GM19438 (cell line): ENCODE measurements around the gene RNF135.
"Not testable (repeated sequence)": the region's sequence is repeated elsewhere in the genome, so short reads cannot be mapped to it uniquely, and the experiment has no call there.

Source experiments
- ATAC-seq: cut with Tn5 transposase; IDR thresholded peaks from one replicate; pipeline ENCODE4 v1.9.1; 2021; ENCODE audit warnings: low read depth; ENCODE audit not compliant: unreplicated experiment

RNF135 gene

DNA sequence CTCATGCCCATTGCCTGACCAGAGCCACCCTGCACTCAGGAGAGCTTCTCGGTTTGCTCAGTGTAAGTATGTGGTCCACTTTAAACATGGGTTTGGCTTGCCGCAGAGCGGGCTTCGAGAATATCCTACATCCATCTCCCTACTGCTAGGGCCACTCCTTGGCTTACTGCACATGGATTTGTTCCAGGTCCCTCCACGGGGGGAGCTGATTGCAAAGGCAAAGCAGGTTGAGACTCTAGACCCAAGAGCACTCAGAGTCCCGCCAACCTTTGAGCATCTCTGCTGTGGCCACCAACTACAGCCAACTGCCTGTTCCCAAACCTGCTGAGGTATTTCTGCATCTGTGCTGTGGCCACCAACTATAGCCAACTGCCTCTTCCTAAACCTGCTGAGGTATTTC is 26.4 kb downstream of the RNF135 start:
- ATAC-seq: no peak

DNA sequence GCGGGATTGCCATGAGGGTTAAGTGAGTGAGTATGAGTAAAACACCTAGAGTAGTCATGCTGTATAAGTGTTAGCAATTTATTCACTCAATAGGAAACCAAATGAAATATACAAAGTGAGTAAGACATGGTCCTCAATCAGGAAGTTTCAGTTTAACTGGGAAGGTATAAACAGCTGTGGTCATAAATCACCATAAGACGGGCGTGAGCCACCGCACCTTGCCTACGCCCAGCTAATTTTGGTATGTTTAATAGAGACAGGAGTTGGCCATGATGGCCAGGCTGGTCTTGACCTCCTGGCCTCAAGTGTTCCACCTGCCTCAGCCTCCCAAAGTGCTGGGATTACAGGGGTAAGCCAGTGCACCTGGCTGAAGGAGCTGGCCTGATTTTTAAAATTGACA is 27.0 kb downstream of the RNF135 start:
- ATAC-seq: no peak

DNA sequence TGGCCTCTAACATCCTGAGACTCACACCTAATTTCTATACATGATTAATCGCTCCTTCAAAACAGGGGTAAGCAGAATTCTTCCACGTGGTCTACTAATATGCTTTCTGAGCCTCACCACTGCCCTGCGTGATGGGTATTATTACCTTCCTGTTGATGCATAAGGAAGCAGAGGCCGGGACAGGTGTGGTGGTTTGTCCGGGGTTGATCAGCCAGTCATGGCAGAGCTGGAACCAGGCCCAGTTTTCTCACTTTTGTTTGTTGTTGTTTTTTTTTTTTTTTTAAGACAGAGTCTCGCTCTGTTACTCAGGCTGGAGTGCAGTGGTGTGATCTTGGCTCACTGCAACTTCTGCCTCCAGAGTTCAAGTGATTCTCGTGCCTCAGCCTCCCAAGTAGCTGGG is 31.2 kb downstream of the RNF135 start:
- ATAC-seq: no peak

DNA sequence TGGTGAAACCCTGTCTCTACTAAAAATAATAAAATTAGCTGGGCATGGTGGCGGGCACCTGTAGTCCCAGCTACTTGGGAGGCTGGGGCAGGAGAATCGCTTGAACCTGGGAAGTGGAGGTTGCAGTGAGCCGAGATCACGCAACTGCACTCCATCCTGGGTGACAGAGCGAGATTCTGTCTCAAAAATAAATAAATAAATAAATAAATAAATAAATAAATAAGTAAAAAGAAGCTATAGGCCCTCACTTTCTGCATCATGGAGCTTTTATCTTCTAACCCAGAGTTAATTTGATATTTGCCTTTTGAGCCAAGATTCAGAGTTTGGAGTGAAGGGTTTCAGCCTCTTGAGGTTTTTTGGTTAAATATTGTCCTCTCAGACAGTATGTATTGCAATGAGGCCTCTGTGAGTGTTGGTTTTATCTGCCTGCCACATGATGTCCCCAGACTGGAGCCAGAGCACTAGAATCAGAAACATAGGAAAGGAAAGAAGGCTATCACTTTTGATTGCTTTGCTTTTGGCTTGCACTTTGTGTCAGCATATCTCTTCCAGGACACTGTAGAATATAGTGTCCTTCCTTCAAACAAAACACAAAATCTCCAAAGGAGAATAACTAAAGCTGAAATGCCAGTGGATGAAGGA is 32.5 kb downstream of the RNF135 start:
- ATAC-seq: no peak

DNA sequence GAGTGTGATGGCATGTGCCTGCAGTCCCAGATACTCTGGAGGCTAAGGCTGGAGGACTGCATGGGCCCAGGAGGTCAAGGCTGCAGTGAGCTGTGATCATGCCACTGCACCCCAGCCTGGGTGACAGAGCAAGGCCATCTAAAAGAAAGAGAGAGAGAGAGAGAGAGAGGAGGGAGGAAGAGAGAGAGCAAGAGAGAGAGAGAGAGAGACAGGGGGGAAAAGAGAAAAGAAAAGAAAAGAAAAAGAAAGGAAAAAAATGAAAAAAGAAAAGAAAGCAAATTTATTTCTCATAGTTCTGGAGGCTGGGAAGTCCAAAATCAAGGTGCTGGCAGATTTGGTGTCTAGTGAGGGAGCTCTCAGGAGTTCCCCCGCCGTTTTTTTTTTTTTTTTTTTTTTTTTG is 33.3 kb downstream of the RNF135 start:
- no peak for ATAC-seq

DNA sequence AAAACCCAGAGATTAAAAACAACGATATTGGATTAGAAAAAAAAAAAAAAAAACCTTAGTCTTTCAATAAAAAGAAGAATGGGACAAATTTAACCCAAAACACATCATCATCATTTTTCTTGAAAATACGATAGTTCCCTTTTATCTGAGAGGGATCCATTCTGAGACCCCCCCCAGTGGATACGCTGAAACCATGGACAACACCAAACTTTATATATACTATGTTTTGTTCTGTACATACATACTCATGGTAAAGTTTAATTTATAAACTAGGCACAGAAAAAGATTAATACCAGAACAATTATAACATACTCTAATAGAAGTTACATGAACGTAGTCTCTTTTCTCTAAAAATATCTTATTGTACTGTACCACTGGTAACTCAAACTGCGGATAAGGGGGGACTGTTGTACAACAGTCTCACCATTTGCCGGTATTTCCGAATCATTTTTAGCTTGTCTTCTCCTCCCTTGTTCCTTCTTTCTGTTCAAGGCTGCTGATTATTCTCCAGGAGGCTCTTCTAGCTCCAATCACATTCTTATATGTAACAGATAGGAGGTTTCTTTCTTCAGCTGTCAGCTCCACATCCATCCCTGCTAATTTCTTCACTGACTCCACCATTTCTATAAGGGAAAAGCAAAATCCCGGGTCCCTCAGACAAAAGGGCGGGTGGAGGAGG is 37.0 kb downstream of the RNF135 start:
- no peak for ATAC-seq

DNA sequence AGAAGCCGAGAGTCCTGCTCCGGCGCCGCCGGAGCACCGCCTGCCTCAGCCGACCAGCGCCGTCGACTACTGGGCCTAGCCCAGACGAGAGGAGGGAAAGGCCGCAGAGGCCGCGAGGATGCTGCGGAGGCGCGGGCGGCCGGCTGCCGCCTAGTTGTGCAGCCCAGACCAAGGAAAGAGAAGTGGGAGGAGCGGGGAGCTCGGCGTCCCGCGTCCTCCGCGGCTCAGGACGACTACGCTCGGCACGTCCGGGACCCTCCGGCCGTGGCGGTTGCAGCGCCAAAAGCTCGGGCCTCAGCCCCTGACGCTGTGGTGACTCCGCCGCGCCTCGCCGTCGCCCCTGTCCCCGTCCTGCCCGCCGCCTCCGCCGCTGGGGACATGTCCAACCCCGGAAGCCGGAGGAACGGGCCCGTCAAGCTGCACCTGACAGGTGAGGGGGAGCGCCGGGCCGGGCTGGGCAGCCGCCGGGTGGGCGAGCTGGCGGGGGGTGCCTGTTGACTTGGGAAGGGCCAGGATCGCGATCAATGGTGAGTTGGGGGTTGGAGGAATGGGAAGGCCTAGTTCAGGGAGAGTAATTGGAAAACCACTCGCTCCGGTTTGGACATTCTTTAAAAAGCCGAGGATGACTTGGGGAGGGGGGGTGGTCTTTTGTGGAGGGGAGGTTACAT is 37.7 kb downstream of the RNF135 start:
- ATAC-seq: peak; percentile 53

DNA sequence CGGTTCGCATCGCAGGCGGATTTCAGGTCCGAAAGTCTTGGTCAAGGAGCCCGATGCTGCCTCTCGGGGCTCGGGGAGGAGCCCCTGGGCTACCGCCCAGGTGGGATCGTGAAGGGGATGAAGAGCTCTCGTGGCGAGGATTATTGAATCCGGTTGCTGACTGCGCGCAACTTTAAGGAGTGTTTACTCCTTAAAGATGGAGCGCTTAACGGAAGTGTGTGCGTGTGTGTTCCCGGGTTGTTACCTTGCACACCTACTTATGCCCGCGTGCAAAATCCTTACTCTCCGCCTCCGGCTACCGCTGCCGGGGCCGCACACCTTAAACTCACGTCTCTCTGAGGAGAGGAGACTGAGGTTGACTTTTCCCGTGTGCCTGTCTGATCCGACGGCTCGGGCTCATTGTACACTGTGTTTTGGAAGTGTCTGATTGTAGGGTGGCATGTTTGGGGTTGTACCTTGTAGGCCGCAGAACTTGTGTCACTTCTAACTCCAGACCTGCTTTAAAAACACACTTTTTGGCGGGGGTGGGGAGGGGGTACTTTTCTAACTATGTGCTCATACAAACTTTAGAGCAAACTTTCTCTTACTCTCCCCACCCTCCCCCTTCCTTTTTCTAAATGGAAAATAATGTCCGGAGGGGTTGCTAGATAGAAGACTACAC is 38.3 kb downstream of the RNF135 start:
- not testable (repeated sequence) for ATAC-seq

DNA sequence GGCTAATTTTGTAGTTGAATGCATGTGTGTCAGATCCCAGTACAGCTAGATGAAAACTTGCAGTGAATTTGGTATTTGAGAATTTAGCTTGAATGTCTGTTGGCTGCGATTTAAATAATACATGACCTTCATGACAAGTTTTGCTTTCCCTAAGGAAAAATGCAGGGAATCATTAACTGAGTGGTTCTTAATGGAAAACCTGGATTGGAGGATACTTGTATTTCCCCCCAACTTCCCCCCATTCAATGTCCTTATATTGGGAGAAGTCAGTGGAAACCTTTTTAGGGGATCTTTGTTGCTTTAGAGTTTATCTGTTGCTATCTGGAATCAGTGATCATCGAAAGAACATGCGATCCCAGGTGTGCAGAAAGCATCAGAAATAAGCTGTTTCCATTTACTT is 39.2 kb downstream of the RNF135 start:
- not testable (repeated sequence) for ATAC-seq

DNA sequence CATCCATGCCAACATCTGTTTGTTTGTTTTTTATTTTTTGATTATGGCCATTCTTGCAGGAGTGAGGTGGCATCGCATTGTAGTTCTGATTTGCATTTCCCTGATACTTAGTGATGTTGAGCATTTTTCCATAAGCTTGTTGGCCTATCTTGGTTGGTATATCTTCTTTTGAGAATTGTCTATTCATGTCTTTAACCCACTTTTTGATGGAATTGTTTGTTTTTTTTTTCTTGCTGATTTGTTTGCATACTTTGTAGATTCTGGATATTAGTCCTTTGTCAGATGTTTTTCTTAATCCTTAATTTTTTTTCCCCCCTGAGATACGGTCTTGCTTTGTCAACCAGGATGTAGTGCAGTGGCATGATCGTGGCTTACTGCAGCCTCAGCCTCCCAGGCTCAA is 43.0 kb downstream of the RNF135 start:
- no peak for ATAC-seq

DNA sequence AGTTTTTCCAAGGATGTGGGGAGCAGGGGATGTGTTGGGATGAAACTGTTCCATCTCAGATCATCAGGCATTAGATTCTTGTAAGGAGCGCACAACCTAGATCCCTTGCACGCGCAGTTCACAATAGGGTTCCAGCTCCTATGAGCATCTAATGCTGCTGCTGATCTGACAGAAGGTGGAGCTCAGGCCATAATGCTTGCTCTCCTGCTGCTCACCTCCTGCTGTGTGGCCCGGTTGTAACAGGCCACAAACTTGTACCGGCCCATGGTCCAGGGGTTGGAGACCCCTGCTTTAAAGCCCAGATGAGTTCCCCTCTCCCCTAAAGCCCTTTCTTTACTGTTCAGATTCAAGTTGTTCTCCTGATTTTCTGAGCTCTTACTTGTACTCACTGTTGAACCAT is 44.8 kb downstream of the RNF135 start:
- ATAC-seq: no peak

DNA sequence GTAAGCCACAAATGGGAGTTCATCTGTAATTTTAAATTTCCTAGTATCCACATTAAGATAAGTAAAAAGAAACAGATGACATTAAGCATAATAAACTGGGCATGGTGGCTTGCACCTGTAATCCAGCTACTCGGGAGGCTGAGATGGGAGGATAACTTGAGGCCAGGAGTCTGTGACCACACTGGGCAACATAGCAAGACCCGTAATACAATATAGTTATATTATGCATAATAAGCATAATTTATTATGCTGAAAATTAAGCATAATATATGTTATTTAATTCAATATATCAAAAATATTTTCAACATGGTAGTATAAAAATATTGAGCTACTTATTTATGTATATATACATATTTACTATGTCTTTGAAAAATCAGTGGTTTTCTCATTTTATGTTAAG is 48.2 kb downstream of the RNF135 start:
- no peak for ATAC-seq

DNA sequence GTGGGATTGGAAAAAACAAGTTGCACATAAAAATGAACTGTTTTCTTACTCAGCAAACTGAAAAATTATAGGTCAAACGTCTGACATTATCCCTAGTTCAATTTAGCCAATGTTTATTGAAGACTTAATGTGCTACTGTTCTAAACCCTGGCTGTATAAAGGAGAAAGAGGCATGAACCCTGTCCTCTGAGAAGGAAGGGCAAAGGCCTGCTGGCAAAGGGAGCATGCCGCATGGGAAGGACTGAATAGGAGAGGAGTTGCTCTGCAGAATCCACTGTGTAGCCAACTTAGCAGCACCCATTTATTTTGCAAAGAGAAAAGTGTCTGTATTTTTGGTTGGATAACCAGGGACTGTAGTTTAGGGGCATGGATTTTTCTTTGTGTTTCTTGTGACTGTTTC is 52.3 kb downstream of the RNF135 start:
- ATAC-seq: not testable (repeated sequence)

DNA sequence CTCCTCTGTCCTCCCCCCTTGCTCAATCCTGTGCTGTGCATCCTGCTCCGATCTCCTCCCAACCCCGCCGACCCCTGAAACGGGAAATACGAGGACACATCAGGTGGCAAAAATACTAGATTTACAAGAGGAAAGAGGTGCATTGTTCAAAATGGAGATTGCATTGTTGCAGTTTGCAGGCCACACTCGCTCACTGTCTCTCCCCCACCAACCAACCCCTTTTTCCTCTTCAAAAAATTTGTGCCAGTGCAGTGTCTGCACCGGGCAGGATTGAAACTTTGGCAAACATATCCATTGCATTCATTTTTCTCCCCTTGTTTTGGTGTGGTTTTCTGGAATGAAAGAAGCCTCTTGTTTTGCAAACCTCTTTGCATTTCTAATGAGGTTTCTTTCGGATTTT is 61.0 kb downstream of the RNF135 start:
- ATAC-seq: no peak

DNA sequence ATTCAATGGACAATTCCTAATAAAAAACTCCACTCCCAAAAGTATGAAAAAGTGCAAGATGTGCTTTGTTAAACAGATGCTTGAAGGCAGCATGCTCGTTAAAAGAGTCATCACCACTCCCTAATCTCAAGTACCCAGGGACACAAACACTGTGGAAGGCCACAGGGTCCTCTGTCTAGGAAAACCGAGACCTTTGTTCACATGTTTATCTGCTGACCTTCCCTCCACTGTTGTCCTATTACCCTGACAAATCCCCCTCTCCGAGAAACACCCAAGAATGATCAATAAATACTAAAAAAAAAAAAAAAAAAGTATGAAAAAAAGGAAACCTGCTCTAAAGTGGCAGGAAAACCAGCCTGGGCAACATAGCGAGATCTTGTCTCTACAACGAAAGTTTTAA is 64.8 kb downstream of the RNF135 start:
- ATAC-seq: not testable (repeated sequence)

DNA sequence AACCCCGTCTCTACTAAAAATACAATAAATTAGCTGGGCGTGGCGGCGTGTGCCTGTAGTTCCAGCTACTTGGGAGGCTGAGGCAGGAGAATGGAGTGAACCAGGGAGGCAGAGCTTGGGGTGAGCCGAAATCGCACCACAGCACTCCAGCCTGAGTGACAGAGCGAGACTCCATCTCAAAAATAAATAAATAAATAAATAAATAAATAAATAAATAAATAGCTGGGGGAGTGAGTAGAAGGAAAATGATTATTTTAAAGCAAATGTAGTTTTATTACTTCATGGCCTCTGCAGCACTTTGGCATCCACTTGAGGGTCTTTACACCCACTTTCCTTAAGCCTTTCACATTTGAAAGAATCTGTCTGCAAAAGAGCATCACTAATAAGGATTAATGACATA is 70.0 kb downstream of the RNF135 start:
- not testable (repeated sequence) for ATAC-seq

DNA sequence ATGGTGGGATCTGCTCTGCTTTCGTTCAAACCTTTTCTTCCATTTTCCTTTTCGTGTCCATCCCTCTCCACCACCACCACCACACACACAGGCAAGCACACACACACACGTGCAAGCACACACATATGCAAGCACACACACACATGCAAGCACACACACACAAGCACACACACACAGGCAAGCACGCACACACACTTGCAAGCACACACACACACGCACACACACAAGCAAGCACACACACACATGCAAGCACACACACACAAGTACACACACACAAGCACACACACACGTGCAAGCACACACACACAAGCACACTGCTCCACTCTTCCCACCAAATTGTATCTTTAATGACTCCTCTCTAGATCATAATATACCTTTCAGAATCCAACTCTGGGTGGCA is 71.5 kb downstream of the RNF135 start:
- not testable (repeated sequence) for ATAC-seq

DNA sequence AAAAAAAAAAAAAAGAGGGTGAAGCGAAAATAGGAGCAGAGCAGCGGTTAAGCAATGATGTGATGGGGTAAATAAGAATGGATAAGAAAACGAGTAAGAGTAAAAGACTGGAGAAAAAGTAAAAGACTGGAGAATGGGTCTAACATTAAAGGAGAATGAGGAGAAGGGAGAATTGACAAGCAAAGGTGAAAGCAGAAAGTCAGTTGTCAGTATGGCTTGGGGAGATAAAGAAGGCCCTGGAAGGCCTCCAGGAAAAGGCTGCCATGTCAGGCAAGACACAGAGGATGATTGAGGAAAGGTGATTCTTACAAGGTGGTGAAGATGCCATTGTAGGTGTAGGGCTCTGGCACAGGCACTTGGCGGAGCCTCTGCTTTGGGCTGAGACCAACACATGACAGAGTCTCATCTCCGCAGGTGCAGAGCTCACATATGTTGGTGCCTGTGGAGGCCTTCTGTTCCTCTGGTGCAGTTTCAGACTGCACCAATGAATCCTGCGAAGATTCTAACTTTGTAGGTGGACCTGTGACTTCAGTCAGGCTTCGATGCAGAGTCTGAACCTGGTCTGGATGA is 76.1 kb downstream of the RNF135 start:
- ATAC-seq: not testable (repeated sequence)

DNA sequence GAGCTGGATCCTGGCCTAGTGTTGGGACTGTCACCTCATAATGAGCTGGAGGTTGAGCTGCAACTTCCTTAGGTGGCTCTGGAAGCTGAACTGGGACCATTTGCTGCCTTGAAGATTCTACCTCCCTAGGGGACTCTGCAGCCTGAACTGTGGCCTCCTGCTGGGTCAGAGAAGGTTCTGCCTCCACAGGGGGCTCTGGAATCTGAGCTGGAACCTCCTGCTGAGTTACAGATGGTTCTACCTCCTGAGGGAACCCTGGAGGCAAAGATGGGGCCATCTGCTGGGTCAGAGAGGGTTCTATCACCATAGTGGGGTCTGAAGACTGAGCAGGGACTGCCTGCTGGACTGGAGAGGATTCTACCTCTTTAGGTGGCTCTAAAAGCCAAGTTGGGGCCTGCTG is 77.3 kb downstream of the RNF135 start:
- no peak for ATAC-seq

DNA sequence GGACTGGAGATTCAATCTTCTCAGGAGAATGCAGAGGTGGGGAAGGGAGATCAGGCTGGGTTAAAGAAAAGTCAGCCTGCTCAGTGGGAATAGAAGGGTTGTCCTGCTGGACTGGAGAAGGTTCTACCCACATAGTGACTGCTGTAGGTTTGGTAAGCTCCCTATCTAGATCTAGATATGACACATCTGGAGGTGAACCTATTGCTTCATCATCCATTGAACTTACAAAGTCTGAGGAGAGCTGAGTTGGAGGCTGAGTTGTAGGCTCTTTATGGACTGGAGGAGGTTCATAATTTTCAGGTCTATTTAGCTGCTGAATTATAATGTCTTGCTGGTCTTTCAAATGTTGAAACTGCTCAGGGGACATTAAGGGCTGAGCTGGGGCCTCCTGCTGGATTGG is 77.9 kb downstream of the RNF135 start:
- no peak for ATAC-seq
